H9 (cell line): Measurements from ENCODE around the gene DDX19B. TPM values are rescaled to one million over a fixed set of nuclear protein-coding genes. Genes with fewer than 3 reads are reported as not detected.

ENCODE experiments used
- DNase-seq: peaks from one replicate; pipeline ENCODE4 v3.0.0-alpha.2; 2017
- H2AFZ ChIP-seq: one replicate; pipeline ENCODE4 v1.6.1; 2013; ENCODE audit warnings: mild to moderate bottlenecking, low read length, control low read depth, moderate library complexity
- H2AK5ac ChIP-seq: 2 replicates; pipeline ENCODE4 v1.6.1; 2013; ENCODE audit warnings: low read length, control low read depth, mixed read lengths; ENCODE audit not compliant: insufficient read length
- H2BK120ac ChIP-seq: one replicate; pipeline ENCODE4 v1.6.1; 2013; ENCODE audit warnings: low read depth, mild to moderate bottlenecking, low read length, control low read depth, inconsistent platforms; ENCODE audit not compliant: poor library complexity, severe bottlenecking
- H2BK12ac ChIP-seq: 2 replicates; pipeline ENCODE4 v1.6.1; 2013; ENCODE audit warnings: low read length, control low read depth, mixed read lengths, low read depth; ENCODE audit not compliant: insufficient read length
- H2BK15ac ChIP-seq: 2 replicates; pipeline ENCODE4 v1.6.1; 2013; ENCODE audit warnings: low read depth, low read length, control low read depth
- H2BK20ac ChIP-seq: one replicate; pipeline ENCODE4 v1.6.1; 2013; ENCODE audit warnings: low read depth, mild to moderate bottlenecking, low read length, control low read depth, inconsistent platforms; ENCODE audit not compliant: poor library complexity, severe bottlenecking
- H2BK5ac ChIP-seq: 2 replicates; pipeline ENCODE4 v1.6.1; 2013; ENCODE audit warnings: low read length, control low read depth, mixed read lengths; ENCODE audit not compliant: insufficient read length
- H3K14ac ChIP-seq: 2 replicates; pipeline ENCODE4 v1.6.1; 2013; ENCODE audit warnings: low read length, control low read depth; ENCODE audit not compliant: insufficient read depth
- H3K18ac ChIP-seq: 2 replicates; pipeline ENCODE4 v1.6.1; 2013; ENCODE audit warnings: low read depth, mild to moderate bottlenecking, mixed read lengths, low read length, control low read depth; ENCODE audit not compliant: insufficient read length
- H3K23ac ChIP-seq: 2 replicates; pipeline ENCODE4 v1.6.1; 2013; ENCODE audit warnings: low read length, control low read depth, mixed read lengths, low read depth; ENCODE audit not compliant: insufficient read length
- H3K23me2 ChIP-seq: 2 replicates; pipeline ENCODE4 v1.6.1; 2013; ENCODE audit warnings: low read depth, mild to moderate bottlenecking, mixed read lengths, low read length, control low read depth; ENCODE audit not compliant: insufficient read length, poor library complexity, severe bottlenecking
- H3K27ac ChIP-seq: 2 replicates; pipeline ENCODE4 v1.5.1; 2013; ENCODE audit warnings: low read length, control low read depth, mixed read lengths, low read depth; ENCODE audit not compliant: insufficient read length
- H3K27me3 ChIP-seq: 2 replicates; pipeline ENCODE4 v1.6.1; 2013; ENCODE audit warnings: low read length, control low read depth, inconsistent platforms; ENCODE audit not compliant: insufficient read depth
- H3K4ac ChIP-seq: 2 replicates; pipeline ENCODE4 v1.6.1; 2013; ENCODE audit warnings: low read depth, mild to moderate bottlenecking, control low read depth, inconsistent platforms, low read length, moderate library complexity
- H3K4me1 ChIP-seq: 2 replicates; pipeline ENCODE4 v1.6.1; 2013; ENCODE audit warnings: low read length, control low read depth, inconsistent platforms; ENCODE audit not compliant: insufficient read depth
- H3K4me2 ChIP-seq: 2 replicates; pipeline ENCODE4 v1.6.1; 2013; ENCODE audit warnings: low read length, control low read depth, mixed read lengths; ENCODE audit not compliant: insufficient read length, insufficient read depth
- H3K56ac ChIP-seq: 2 replicates; pipeline ENCODE4 v1.6.1; 2013; ENCODE audit warnings: low read depth, mild to moderate bottlenecking, mixed read lengths, low read length, control low read depth; ENCODE audit not compliant: insufficient read length
- H3K79me1 ChIP-seq: 2 replicates; pipeline ENCODE4 v1.6.1; 2013; ENCODE audit warnings: low read depth, mild to moderate bottlenecking, moderate library complexity, low read length, control low read depth, inconsistent platforms; ENCODE audit not compliant: insufficient read depth, poor library complexity, severe bottlenecking
- H3K79me2 ChIP-seq: 2 replicates; pipeline ENCODE4 v1.6.1; 2013; ENCODE audit warnings: low read length, control low read depth, inconsistent platforms; ENCODE audit not compliant: insufficient read depth
- H3K9ac ChIP-seq: 2 replicates; pipeline ENCODE4 v1.6.1; 2013; ENCODE audit warnings: low read length, control low read depth, mixed read lengths; ENCODE audit not compliant: insufficient read length; ENCODE audit errors: extremely low read depth
- H3K9me3 ChIP-seq: one replicate; pipeline ENCODE4 v1.6.1; 2013; ENCODE audit warnings: low read depth, low read length, inconsistent platforms; ENCODE audit not compliant: control insufficient read depth
- H3T11ph ChIP-seq: one replicate; pipeline ENCODE4 v1.6.1; 2013; ENCODE audit warnings: mild to moderate bottlenecking, low read length, control low read depth, inconsistent platforms
- H4K20me1 ChIP-seq: one replicate; pipeline ENCODE4 v1.6.1; 2013; ENCODE audit not compliant: control insufficient read depth, insufficient read length, insufficient read depth
- H4K5ac ChIP-seq: 2 replicates; pipeline ENCODE4 v1.6.1; 2013; ENCODE audit warnings: low read depth, mild to moderate bottlenecking, mixed read lengths, low read length, control low read depth; ENCODE audit not compliant: insufficient read length
- H4K8ac ChIP-seq: replicated peaks from 2 replicates; pipeline ENCODE4 v1.6.1; 2013; ENCODE audit warnings: low read length, control low read depth, mixed read lengths, low read depth; ENCODE audit not compliant: insufficient read length
- H4K91ac ChIP-seq: 2 replicates; pipeline ENCODE4 v1.6.1; 2013; ENCODE audit warnings: low read depth, mild to moderate bottlenecking, moderate library complexity, mixed read lengths, low read length, control low read depth; ENCODE audit not compliant: insufficient read length
- H3K27ac Mint-ChIP-seq, 3 experiments: 2 replicates in 2 of 3; 3 replicates in 1 of 3; pipeline ENCODE4 v1.8.0; 2020 to 2021; ENCODE audit warnings: mixed read lengths in 3 of 3, mild to moderate bottlenecking in 1 of 3, moderate library complexity in 1 of 3
- H3K27me3 Mint-ChIP-seq: 2 replicates; pipeline ENCODE4 v1.8.0; 2021; ENCODE audit warnings: low read depth, mild to moderate bottlenecking, moderate library complexity, mixed read lengths
- H3K36me3 Mint-ChIP-seq, 3 experiments: 2 replicates in 2 of 3; 3 replicates in 1 of 3; pipeline ENCODE4 v1.8.0; 2020 to 2021; ENCODE audit warnings: low read depth in 3 of 3, mixed read lengths in 3 of 3; ENCODE audit not compliant: insufficient read depth in 1 of 3
- H3K4me1 Mint-ChIP-seq, 2 experiments: 2 replicates each; pipeline ENCODE4 v1.8.0; 2020; ENCODE audit warnings: mixed read lengths in 2 of 2
- H3K4me3 Mint-ChIP-seq, 2 experiments: 2 replicates in 1 of 2; 3 replicates in 1 of 2; pipeline ENCODE4 v1.8.0; 2020 to 2021; ENCODE audit warnings: mild to moderate bottlenecking in 2 of 2, mixed read lengths in 2 of 2, moderate library complexity in 1 of 2
- H3K9me3 Mint-ChIP-seq, 2 experiments: 2 replicates in 1 of 2; 3 replicates in 1 of 2; pipeline ENCODE4 v1.8.0; 2020; ENCODE audit warnings: mild to moderate bottlenecking in 2 of 2, mixed read lengths in 2 of 2, moderate library complexity in 1 of 2
- CTCF ChIP-seq: fragments of 200-600 bp; sonication (generic); conservative IDR thresholded peaks from 3 replicates; pipeline ENCODE4 v1.8.0; 2021; ENCODE audit warnings: antibody characterized with exemption, mild to moderate bottlenecking
- WGBS: extraction: QIAGEN DNeasy Blood & Tissue Kit; methylation state at CpG from one replicate; pipeline ENCODE4 v1.1.7; 2013; ENCODE audit warnings: missing lambda C conversion rate, low lambda C conversion rate, mixed read lengths; ENCODE audit not compliant: insufficient read length; ENCODE audit errors: extremely low coverage; 5-methylcytosine and 5-hydroxymethylcytosine counted together
- total RNA-seq: library from RNA; stranded (reverse); gene quantifications from 2 replicates; pipeline ENCODE4 v1.2.1, GENCODE V29; 2021

The DDX19B gene
- total RNA-seq, 1 experiment from 2014 or later = 47.3 TPM

GRCh38 chr16:70304892-70305448 lies 6.0 kb downstream of the DDX19B start:
- Histone ChIP-seq H2AK5ac (no peak overlapping the region), H4K5ac (no peak overlapping the region), H4K91ac (no peak overlapping the region), H3K23ac (no peak overlapping the region), H3K23me2 (no peaks in the 10 kb centered on the region), H3K9ac (no peak overlapping the region), H2BK15ac (no peak overlapping the region), H2BK12ac (no peak overlapping the region), H3K4me1 (no peaks in the 10 kb centered on the region), H3K18ac (no peak overlapping the region), H2AFZ (no peak overlapping the region), H2BK20ac (no peak overlapping the region), H2BK120ac (no peak overlapping the region), H3K27me3 (no peaks in the 10 kb centered on the region), H3K56ac (no peak overlapping the region), H3K4me2 (no peak overlapping the region), H4K20me1 (no peaks in the 10 kb centered on the region), H3K27ac (no peak overlapping the region), H3K4ac (no peak overlapping the region), H4K8ac (no peak overlapping the region), H3K79me1 (peaks cover 4% of the 10 kb centered on the region), H3T11ph (no peak overlapping the region), H3K9me3 (no peaks in the 10 kb centered on the region), H3K14ac (no peak overlapping the region), H3K79me2 (peaks cover 8% of the 10 kb centered on the region; the same call in 1 of the 2 replicates), H2BK5ac (no peak overlapping the region)
- no peak for DNase-seq
- no peaks in the 10 kb centered on the region for H3K27me3 Mint-ChIP-seq
- H3K4me1 Mint-ChIP-seq = peaks cover 0 to 5% of the 10 kb centered on the region in 2 experiments; a peak in 2 of 4 replicates
- WGBS = no CpG with 5 or more reads among the region's 3 CpGs
- H3K9me3 Mint-ChIP-seq = peaks cover 0 to 2% of the 10 kb centered on the region in 2 experiments; a peak in 2 of 5 replicates
- H3K4me3 Mint-ChIP-seq = no peak overlapping the region
- TF ChIP-seq CTCF = no peak
- H3K27ac Mint-ChIP-seq = no peak overlapping the region; a peak in 1 of 7 replicates
- H3K36me3 Mint-ChIP-seq = peaks cover 15 to 24% (median 23%) of the 10 kb centered on the region in 3 experiments
